ENCODE measurements around the gene B9D2.

GRCh38 chr19:41384351-41384750, 20.4 kb upstream of the B9D2 start:
- TF ChIP-seq CTCF (IDR thresholded peaks at IDR 0.05) (no peak), POLR2A (IDR thresholded peaks at IDR 0.05) (no peak)
